Transverse colon (tissue), 4 donors: ENCODE measurements around the gene GRB2. TPM values are rescaled to one million over a fixed set of nuclear protein-coding genes. Genes with fewer than 3 reads are reported as not detected.
"Not testable (repeated sequence)": the region's sequence is repeated elsewhere in the genome, so short reads cannot be mapped to it uniquely, and the experiment has no call there.

Experiments used
- DNase-seq: peaks from one replicate; pipeline ENCODE4 v3.0.0-alpha.2; 2019
- H3K27ac ChIP-seq, 4 donors: fragments of 200-600 bp; sonication (generic); 2 replicates each; pipeline ENCODE4 v1.5.1; 2016 to 2018; ENCODE audit warnings: inconsistent platforms in 4 of 4
- H3K27me3 ChIP-seq: fragments of 200-600 bp; sonication (generic); 2 replicates; pipeline ENCODE4 v1.5.1; 2017; ENCODE audit warnings: inconsistent platforms
- H3K36me3 ChIP-seq, 4 donors: fragments of 200-600 bp; sonication (generic); 2 replicates each; pipeline ENCODE4 v1.5.1; 2017 to 2019; ENCODE audit warnings: inconsistent platforms in 4 of 4
- H3K4me1 ChIP-seq, 4 donors: fragments of 200-600 bp; sonication (generic); 2 replicates each; pipeline ENCODE4 v1.5.1; 2017 to 2020; ENCODE audit warnings: inconsistent platforms in 4 of 4
- H3K4me3 ChIP-seq, 4 donors: fragments of 200-600 bp; sonication (generic); 1 replicate in 1 of 4; 2 replicates in 3 of 4; pipeline versions ENCODE4 v1.5.1 to v1.6.1; 2017 to 2019; ENCODE audit warnings: inconsistent platforms in 4 of 4
- H3K9me3 ChIP-seq, 2 donors: fragments of 200-600 bp; sonication (generic); 2 replicates each; pipeline ENCODE4 v1.5.1; 2017 to 2019; ENCODE audit warnings: inconsistent platforms in 2 of 2
- CTCF ChIP-seq, 5 experiments: fragments of 200-600 bp in 3 of 5; fragments of 450-650 bp in 2 of 5; sonication (generic) in 3 of 5; IDR thresholded peaks; 1 replicate in 2 of 5; 2 replicates in 3 of 5; pipeline ENCODE4 v1.5.1; 2016 to 2017; ENCODE audit warnings: antibody characterized with exemption in 5 of 5, inconsistent platforms in 3 of 5, mild to moderate bottlenecking in 2 of 5, moderate library complexity in 1 of 5
- EP300 ChIP-seq: sonication (generic); formaldehyde crosslinking; IDR thresholded peaks from one replicate; pipeline ENCODE4 v1.6.1; 2017; ENCODE audit warnings: antibody characterized with exemption, low read depth
- POLR2A ChIP-seq: fragments of 450-650 bp; IDR thresholded peaks from one replicate; pipeline ENCODE4 v1.6.1; 2016; ENCODE audit warnings: antibody characterized with exemption, mild to moderate bottlenecking, moderate library complexity
- POLR2AphosphoS5 ChIP-seq, 3 donors: sonication (generic); formaldehyde crosslinking; IDR thresholded peaks; one replicate each; pipeline ENCODE4 v1.6.1; 2016; ENCODE audit warnings: antibody characterized with exemption in 3 of 3
- WGBS, 2 donors: methylation state at CpG; one replicate each; pipeline ENCODE4 v1.1.5; 2018; ENCODE audit warnings: low coverage in 1 of 2; 5-methylcytosine and 5-hydroxymethylcytosine counted together
- in situ Hi-C, 4 donors: fragments of 200-750 bp; cut with MboI; loops; one replicate each; pipeline versions ENCODE4 v1.15.0 to v1.15.1; 2017; ENCODE audit warnings: low sequenced_read_pairs in 3 of 4, low pct_ligation_motif_present in 1 of 4, low pct_unique_long_range_greater_than_20kb in 1 of 4
- intact Hi-C: fragments of 100-400 bp; cut with DNase I; formaldehyde crosslinking; loops from one replicate; pipeline ENCODE4 v1.15.1; 2023; ENCODE audit warnings: low total_unique reads
- total RNA-seq, 4 donors: library from RNA; depleted of rRNA; stranded (reverse); fragments of >200 nt; gene quantifications; one replicate each; pipeline ENCODE4 v1.1.0, GENCODE V29; 2016

Gene GRB2
- total RNA-seq, 4 donors from 2014 or later, result 105 to 183 (median 136) TPM

- Histone ChIP-seq H3K27ac (no peak overlapping the region), H3K4me1 (peaks cover 10 to 63% (median 31%) of the 10 kb centered on the region in 4 donors), H3K9me3 (no peaks in the 10 kb centered on the region), H3K4me3 (no peak overlapping the region), H3K27me3 (no peaks in the 10 kb centered on the region), H3K36me3 (no peaks in the 10 kb centered on the region)
- no peak for DNase-seq
- WGBS, 2 donors, result 69 to 73% methylated on average over 3 of the region's 3 CpGs
- TF ChIP-seq EP300 (no peak), POLR2AphosphoS5 (IDR thresholded peaks at IDR 0.05) (no peak), CTCF (IDR thresholded peaks at IDR 0.05) (no peak), POLR2A (no peak)
- in situ Hi-C loops, result no loop called here
- intact Hi-C loops, result loop anchor here (1.0 kb wide), 1 partner anchor 14 kb away; no protein-coding TSS in a partner anchor
These were observed 24.7 kb downstream of the GRB2 start for GRCh38 chr17:75380750-75381149.

- Histone ChIP-seq H3K27ac (peak overlapping the region in 1 of 4 donors; percentile 9), H3K36me3 (no peaks in the 10 kb centered on the region), H3K4me1 (peaks cover 10 to 62% (median 31%) of the 10 kb centered on the region in 4 donors), H3K9me3 (no peaks in the 10 kb centered on the region), H3K27me3 (no peaks in the 10 kb centered on the region), H3K4me3 (no peak overlapping the region)
- in situ Hi-C loops, result no loop called here
- intact Hi-C loops, result loop anchor here (1.0 kb wide), 1 partner anchor 14 kb away; no protein-coding TSS in a partner anchor
- no peak for TF ChIP-seq CTCF (IDR thresholded peaks at IDR 0.05)
- TF ChIP-seq POLR2A, result no peak
- TF ChIP-seq EP300, result no peak
- no peak for TF ChIP-seq POLR2AphosphoS5 (IDR thresholded peaks at IDR 0.05)
- no peak for DNase-seq
These were observed 25.2 kb downstream of the GRB2 start for GRCh38 chr17:75380315-75380714.

GRCh38 chr17:75379426-75379825 is 26.1 kb downstream of the GRB2 start:
- H3K36me3 ChIP-seq, H3K27me3 ChIP-seq, H3K9me3 ChIP-seq, DNase-seq, in situ Hi-C loops, H3K27ac ChIP-seq, H3K4me3 ChIP-seq, intact Hi-C loops: not testable (repeated sequence)
- peaks cover 10 to 53% (median 28%) of the 10 kb centered on the region in 4 donors for H3K4me1 ChIP-seq
- WGBS, 2 donors, result 57 to 81% methylated on average over 1 of the region's 1 CpG

GRCh38 chr17:75373280-75373679 is 32.2 kb downstream of the GRB2 start:
- H3K27ac ChIP-seq, result no peak overlapping the region
- H3K4me1 ChIP-seq, result peaks cover 6 to 32% (median 8%) of the 10 kb centered on the region in 4 donors
- H3K4me3 ChIP-seq, result no peak overlapping the region
- intact Hi-C loops, result no loop called here
- H3K9me3 ChIP-seq, result no peaks in the 10 kb centered on the region
- 65 to 70% methylated on average over 4 of the region's 4 CpGs for whole genome bisulfite sequencing, 2 donors
- H3K36me3 ChIP-seq, result peaks cover 0 to 4% (median 0%) of the 10 kb centered on the region in 4 donors
- TF ChIP-seq POLR2AphosphoS5 (IDR thresholded peaks at IDR 0.05), result no peak
- TF ChIP-seq POLR2A, result no peak
- TF ChIP-seq CTCF (IDR thresholded peaks at IDR 0.05), result no peak
- TF ChIP-seq EP300, result no peak
- no peak for DNase-seq
- no peaks in the 10 kb centered on the region for H3K27me3 ChIP-seq
- in situ Hi-C loops, result no loop called here

GRCh38 chr17:75371981-75372380 is 33.5 kb downstream of the GRB2 start:
- no peak for DNase-seq
- intact Hi-C loops (no loop called here), in situ Hi-C loops (no loop called here)
- Histone ChIP-seq H3K27me3 (no peaks in the 10 kb centered on the region), H3K4me1 (peaks cover 6 to 42% (median 11%) of the 10 kb centered on the region in 4 donors), H3K27ac (no peak overlapping the region), H3K36me3 (peaks cover 0 to 4% (median 0%) of the 10 kb centered on the region in 4 donors), H3K9me3 (no peaks in the 10 kb centered on the region), H3K4me3 (no peak overlapping the region)
- WGBS, 2 donors, result 81 to 89% methylated on average over 4 to 5 of the region's 5 CpGs
- TF ChIP-seq CTCF (IDR thresholded peaks at IDR 0.05), result no peak
- no peak for TF ChIP-seq POLR2A
- TF ChIP-seq EP300, result no peak
- no peak for TF ChIP-seq POLR2AphosphoS5 (IDR thresholded peaks at IDR 0.05)
